Measurements from ENCODE around the gene SOCS3. TPM values are rescaled to one million over a fixed set of nuclear protein-coding genes. Genes with fewer than 3 reads are reported as not detected.
A peak's percentile ranks its signal among the peaks of the same experiment; 100 is the strongest.

SOCS3 gene
- polyA plus RNA-seq, 6 donors from 2014 or later, result 4.7 to 29.1 (median 15.2) TPM

GRCh38 chr17:78348055-78348770 lies 11.7 kb downstream of the SOCS3 start:
- Mint-ChIP-seq H3K36me3 (no peaks in the 10 kb centered on the region), H3K4me3 (peak overlapping the region in 7 of 8 donors; percentile 5 to 67 (median 47)), H3K4me1 (peaks cover 56 to 81% (median 74%) of the 10 kb centered on the region in 3 donors), H3K27me3 (no peaks in the 10 kb centered on the region), H3K9me3 (no peaks in the 10 kb centered on the region), H3K27ac (peak overlapping the region in 5 of 6 donors; percentile 41 to 88 (median 73))
- ATAC-seq (ENCODE audit: low read depth in 2 of 2) (no peak), DNase-seq (no peak)

GRCh38 chr17:78347453-78347852 lies 12.4 kb downstream of the SOCS3 start:
- H3K4me3 Mint-ChIP-seq, result peak overlapping the region in 1 of 8 donors; percentile 18
- no peaks in the 10 kb centered on the region for H3K9me3 Mint-ChIP-seq
- DNase-seq, result no peak
- H3K27me3 Mint-ChIP-seq, result no peaks in the 10 kb centered on the region
- H3K36me3 Mint-ChIP-seq, result no peaks in the 10 kb centered on the region
- ATAC-seq (ENCODE audit: low read depth in 2 of 2), result no peak
- peaks cover 63 to 86% (median 79%) of the 10 kb centered on the region in 3 donors for H3K4me1 Mint-ChIP-seq
- peak overlapping the region in 2 of 6 donors; percentile 41 to 70 for H3K27ac Mint-ChIP-seq

GRCh38 chr17:78346605-78347250 lies 13.1 kb downstream of the SOCS3 start:
- peak overlapping the region in 2 of 6 donors; percentile 13 to 41 for H3K27ac Mint-ChIP-seq
- ATAC-seq (ENCODE audit: low read depth in 2 of 2), result no peak
- peaks cover 65 to 80% (median 77%) of the 10 kb centered on the region in 3 donors for H3K4me1 Mint-ChIP-seq
- H3K4me3 Mint-ChIP-seq, result peak overlapping the region in 1 of 8 donors; percentile 18
- H3K36me3 Mint-ChIP-seq, result no peaks in the 10 kb centered on the region
- DNase-seq, result no peak
- no peaks in the 10 kb centered on the region for H3K27me3 Mint-ChIP-seq
- H3K9me3 Mint-ChIP-seq, result no peaks in the 10 kb centered on the region

GRCh38 chr17:78345791-78346494 lies 13.9 kb downstream of the SOCS3 start:
- peaks cover 66 to 81% (median 78%) of the 10 kb centered on the region in 3 donors for H3K4me1 Mint-ChIP-seq
- no peaks in the 10 kb centered on the region for H3K36me3 Mint-ChIP-seq
- H3K4me3 Mint-ChIP-seq, result no peak overlapping the region
- H3K27ac Mint-ChIP-seq, result peak overlapping the region in 4 of 6 donors; percentile 79 to 99 (median 96)
- ATAC-seq (ENCODE audit: low read depth in 2 of 2) (no peak), DNase-seq (no peak)
- no peaks in the 10 kb centered on the region for H3K27me3 Mint-ChIP-seq
- H3K9me3 Mint-ChIP-seq, result no peaks in the 10 kb centered on the region

- Mint-ChIP-seq H3K4me3 (peak overlapping the region in 2 of 8 donors; percentile 0 to 25), H3K4me1 (peaks cover 65 to 80% (median 78%) of the 10 kb centered on the region in 3 donors), H3K9me3 (no peaks in the 10 kb centered on the region), H3K27me3 (no peaks in the 10 kb centered on the region), H3K36me3 (no peaks in the 10 kb centered on the region), H3K27ac (peak overlapping the region in 5 of 6 donors; percentile 54 to 99 (median 96))
- ATAC-seq (ENCODE audit: low read depth in 2 of 2), result no peak
- DNase-seq, result no peak
These were observed 14.7 kb downstream of the SOCS3 start for GRCh38 chr17:78345172-78345571.

- ATAC-seq (ENCODE audit: low read depth in 2 of 2), result no peak
- Mint-ChIP-seq H3K27me3 (no peaks in the 10 kb centered on the region), H3K4me3 (peak overlapping the region in 5 of 8 donors; percentile 24 to 82 (median 61)), H3K9me3 (no peaks in the 10 kb centered on the region), H3K27ac (peak overlapping the region; percentile 81 to 99 (median 90)), H3K4me1 (peaks cover 63 to 80% (median 78%) of the 10 kb centered on the region in 3 donors), H3K36me3 (no peaks in the 10 kb centered on the region)
- no peak for DNase-seq
These were observed 15.2 kb downstream of the SOCS3 start for GRCh38 chr17:78344666-78345065.

- Mint-ChIP-seq H3K27ac (peak overlapping the region; percentile 96 to 100 (median 99)), H3K36me3 (no peaks in the 10 kb centered on the region), H3K27me3 (no peaks in the 10 kb centered on the region), H3K9me3 (no peaks in the 10 kb centered on the region), H3K4me1 (peaks cover 64 to 82% (median 77%) of the 10 kb centered on the region in 3 donors), H3K4me3 (peak overlapping the region; percentile 78 to 88 (median 82))
- ATAC-seq (ENCODE audit: low read depth in 2 of 2) (peak; percentile 79 to 80), DNase-seq (peak; percentile 91)
These were observed 16.2 kb downstream of the SOCS3 start for GRCh38 chr17:78343543-78344201.

- H3K36me3 Mint-ChIP-seq, result no peaks in the 10 kb centered on the region
- no peak for DNase-seq
- ATAC-seq (ENCODE audit: low read depth in 2 of 2), result no peak
- peaks cover 62 to 82% (median 77%) of the 10 kb centered on the region in 3 donors for H3K4me1 Mint-ChIP-seq
- no peaks in the 10 kb centered on the region for H3K9me3 Mint-ChIP-seq
- peak overlapping the region; percentile 78 to 88 (median 82) for H3K4me3 Mint-ChIP-seq
- no peaks in the 10 kb centered on the region for H3K27me3 Mint-ChIP-seq
- H3K27ac Mint-ChIP-seq, result peak overlapping the region; percentile 96 to 100 (median 99)
These were observed 16.7 kb downstream of the SOCS3 start for GRCh38 chr17:78343187-78343542.

- Mint-ChIP-seq H3K27ac (peak overlapping the region; percentile 96 to 100 (median 99)), H3K4me3 (peak overlapping the region; percentile 78 to 88 (median 83)), H3K36me3 (no peaks in the 10 kb centered on the region), H3K27me3 (no peaks in the 10 kb centered on the region), H3K4me1 (peaks cover 62 to 82% (median 77%) of the 10 kb centered on the region in 3 donors), H3K9me3 (peaks cover 0 to under 1% (median 0%) of the 10 kb centered on the region in 7 donors)
- DNase-seq, result no peak
- no peak for ATAC-seq (ENCODE audit: low read depth in 2 of 2)
These were observed 17.3 kb downstream of the SOCS3 start for GRCh38 chr17:78342449-78343186.

GRCh38 chr17:78341559-78342448 lies 18.1 kb downstream of the SOCS3 start:
- Mint-ChIP-seq H3K4me1 (peaks cover 59 to 83% (median 74%) of the 10 kb centered on the region in 3 donors), H3K9me3 (peaks cover 0 to 2% (median 0%) of the 10 kb centered on the region in 7 donors), H3K4me3 (peak overlapping the region; percentile 49 to 88 (median 79)), H3K27ac (peak overlapping the region in 5 of 6 donors; percentile 79 to 99 (median 96)), H3K36me3 (no peaks in the 10 kb centered on the region), H3K27me3 (no peaks in the 10 kb centered on the region)
- ATAC-seq (ENCODE audit: low read depth in 2 of 2) (no peak), DNase-seq (no peak)

- DNase-seq, result no peak
- H3K4me1 Mint-ChIP-seq, result peaks cover 54 to 79% (median 65%) of the 10 kb centered on the region in 3 donors
- peak overlapping the region; percentile 59 to 96 (median 87) for H3K27ac Mint-ChIP-seq
- ATAC-seq (ENCODE audit: low read depth in 2 of 2), result no peak
- H3K9me3 Mint-ChIP-seq, result peaks cover 0 to 2% (median 0%) of the 10 kb centered on the region in 7 donors
- H3K36me3 Mint-ChIP-seq, result no peaks in the 10 kb centered on the region
- no peaks in the 10 kb centered on the region for H3K27me3 Mint-ChIP-seq
- H3K4me3 Mint-ChIP-seq, result peak overlapping the region; percentile 65 to 84 (median 77)
These were observed 19.5 kb downstream of the SOCS3 start for GRCh38 chr17:78340183-78340955.
